OCI-LY1 (cell line): ENCODE measurements around the gene ANKRD37.

Experiments used
- EZH2 ChIP-seq: fragments of 200-600 bp; sonication (generic), shearing (Covaris generic); IDR thresholded peaks from 2 replicates; pipeline ENCODE4 v1.8.0; 2017; ENCODE audit warnings: borderline replicate concordance, mixed run types, mild to moderate bottlenecking, antibody characterized with exemption, low read length, moderate library complexity, mixed read lengths
- TF ChIP-seq, protein P1 (sequence below): fragments of 200-600 bp; sonication (generic), shearing (Covaris generic); IDR thresholded peaks from 2 replicates; pipeline ENCODE4 v1.5.1; 2017; ENCODE audit warnings: mild to moderate bottlenecking, antibody characterized with exemption, low read length, moderate library complexity, mixed read lengths

DNA sequence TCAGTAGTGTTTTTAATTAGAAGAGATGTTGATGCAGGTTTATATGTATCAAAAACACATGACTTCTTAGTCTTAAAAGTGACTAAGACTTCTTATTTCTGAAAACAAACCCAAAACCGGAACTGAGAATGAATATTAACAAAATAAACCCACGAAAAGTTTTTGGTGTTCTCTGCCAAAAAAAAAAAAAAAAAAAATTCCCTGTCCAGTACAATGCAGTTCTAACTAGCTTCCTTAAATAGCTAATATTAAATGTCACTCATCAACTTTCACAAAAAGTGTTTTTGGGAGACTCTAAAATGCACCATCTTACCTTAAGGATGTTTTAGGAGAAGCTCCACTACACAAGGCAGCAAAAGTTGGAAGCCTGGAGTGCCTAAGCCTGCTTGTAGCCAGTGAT lies 2.0 kb downstream of the ANKRD37 start:
- TF ChIP-seq EZH2, result no peak
- TF ChIP-seq, protein P1, sequence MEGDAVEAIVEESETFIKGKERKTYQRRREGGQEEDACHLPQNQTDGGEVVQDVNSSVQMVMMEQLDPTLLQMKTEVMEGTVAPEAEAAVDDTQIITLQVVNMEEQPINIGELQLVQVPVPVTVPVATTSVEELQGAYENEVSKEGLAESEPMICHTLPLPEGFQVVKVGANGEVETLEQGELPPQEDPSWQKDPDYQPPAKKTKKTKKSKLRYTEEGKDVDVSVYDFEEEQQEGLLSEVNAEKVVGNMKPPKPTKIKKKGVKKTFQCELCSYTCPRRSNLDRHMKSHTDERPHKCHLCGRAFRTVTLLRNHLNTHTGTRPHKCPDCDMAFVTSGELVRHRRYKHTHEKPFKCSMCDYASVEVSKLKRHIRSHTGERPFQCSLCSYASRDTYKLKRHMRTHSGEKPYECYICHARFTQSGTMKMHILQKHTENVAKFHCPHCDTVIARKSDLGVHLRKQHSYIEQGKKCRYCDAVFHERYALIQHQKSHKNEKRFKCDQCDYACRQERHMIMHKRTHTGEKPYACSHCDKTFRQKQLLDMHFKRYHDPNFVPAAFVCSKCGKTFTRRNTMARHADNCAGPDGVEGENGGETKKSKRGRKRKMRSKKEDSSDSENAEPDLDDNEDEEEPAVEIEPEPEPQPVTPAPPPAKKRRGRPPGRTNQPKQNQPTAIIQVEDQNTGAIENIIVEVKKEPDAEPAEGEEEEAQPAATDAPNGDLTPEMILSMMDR, result no peak
